ENCODE results near the gene NUTM2B.
"Not testable (repeated sequence)": the region's sequence is repeated elsewhere in the genome, so short reads cannot be mapped to it uniquely, and the experiment has no call there.

Gene NUTM2B

DNA sequence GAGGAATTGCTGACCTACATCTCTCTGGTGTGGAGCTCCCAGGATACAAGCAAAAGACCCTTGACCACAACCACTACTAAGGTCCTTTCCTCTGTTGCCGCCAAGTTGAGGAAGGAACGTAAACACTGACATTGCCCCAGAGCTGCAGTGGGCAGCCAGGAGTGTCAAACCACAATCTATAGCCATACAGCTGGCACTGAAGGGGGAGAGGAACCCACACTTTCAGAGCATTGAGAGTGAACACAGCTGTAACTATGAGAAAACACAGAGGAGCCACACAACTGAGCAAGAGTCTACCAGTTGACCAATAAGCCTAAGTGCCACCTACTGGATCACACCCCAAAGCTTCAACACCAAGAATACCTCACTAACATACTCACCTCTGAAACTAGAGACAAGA, 45.5 kb downstream of the NUTM2B start:
- not testable (repeated sequence) for H3K36me3 ChIP-seq (ENCODE audit: control insufficient read depth, insufficient read depth, low read length); H3K27ac ChIP-seq (ENCODE audit: low read length); H3K4me1 ChIP-seq (ENCODE audit: control insufficient read depth, insufficient read depth, low read length); H3K4me3 ChIP-seq (ENCODE audit: low read length); DNase-seq (ENCODE audit: low read depth, low spot score); H3K9me3 ChIP-seq (ENCODE audit: control insufficient read depth, insufficient read depth, low read length); H3K27me3 ChIP-seq (ENCODE audit: control insufficient read depth, insufficient read depth, low read length)
- no CpG with 5 or more reads among the region's 2 CpGs for WGBS (ENCODE audit: insufficient coverage, insufficient read length)

DNA sequence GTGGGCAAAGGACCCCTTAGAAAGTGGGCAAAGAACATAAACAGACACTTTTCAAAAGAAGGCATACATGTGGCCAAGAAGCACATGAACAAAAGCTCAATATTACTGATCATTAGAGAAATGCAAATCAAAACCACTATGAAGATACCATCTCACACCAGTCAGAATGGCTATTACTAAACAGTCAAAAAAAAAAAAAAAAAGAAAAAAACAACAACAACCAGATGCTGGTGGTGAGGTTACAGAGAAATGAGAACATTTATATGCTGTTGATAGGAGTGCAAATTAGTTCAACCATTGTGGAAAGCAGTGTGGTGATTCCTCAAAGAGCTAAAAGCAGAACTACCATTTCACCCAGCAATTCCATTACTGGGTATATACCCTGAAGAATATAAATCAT, 50.6 kb downstream of the NUTM2B start:
- H3K27me3 ChIP-seq (ENCODE audit: control insufficient read depth, insufficient read depth, low read length); H3K4me3 ChIP-seq (ENCODE audit: low read length); H3K9me3 ChIP-seq (ENCODE audit: control insufficient read depth, insufficient read depth, low read length); DNase-seq (ENCODE audit: low read depth, low spot score); H3K4me1 ChIP-seq (ENCODE audit: control insufficient read depth, insufficient read depth, low read length); H3K36me3 ChIP-seq (ENCODE audit: control insufficient read depth, insufficient read depth, low read length); H3K27ac ChIP-seq (ENCODE audit: low read length): not testable (repeated sequence)

DNA sequence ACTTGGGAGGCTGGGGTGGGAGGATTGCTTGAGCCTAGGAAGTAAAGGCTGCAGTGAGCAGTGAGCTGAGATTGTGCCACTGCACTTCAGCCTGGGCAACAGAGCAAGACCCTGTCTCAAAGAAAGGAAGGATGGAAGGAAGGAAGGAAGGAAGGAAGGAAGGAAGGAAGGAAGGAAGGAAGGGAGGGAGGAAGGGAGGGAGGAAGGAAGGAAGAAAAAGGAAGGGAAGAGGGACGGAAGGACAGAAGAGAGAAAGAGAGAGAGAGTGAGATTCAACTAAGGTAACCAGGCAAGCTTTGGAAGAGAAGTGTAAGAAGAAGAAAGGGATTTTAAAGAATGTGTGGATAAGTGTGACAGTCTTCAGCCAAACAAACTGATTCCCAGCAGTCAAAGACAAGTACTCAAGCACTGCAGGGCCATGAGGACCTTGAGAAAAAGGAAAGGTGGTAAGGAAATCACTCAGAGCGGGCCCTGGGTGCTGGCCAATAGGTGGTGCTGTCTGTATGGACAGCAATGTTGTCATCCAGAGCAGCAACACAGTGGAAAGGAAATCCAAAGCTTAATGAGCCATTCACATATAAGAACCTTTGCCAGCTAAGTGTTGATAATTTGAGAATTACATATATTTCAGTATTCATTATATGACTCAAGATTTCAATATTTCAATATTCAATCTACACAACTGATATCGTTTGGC, 55.4 kb downstream of the NUTM2B start:
- H3K4me3 ChIP-seq (ENCODE audit: low read length); DNase-seq (ENCODE audit: low read depth, low spot score); H3K27me3 ChIP-seq (ENCODE audit: control insufficient read depth, insufficient read depth, low read length); H3K27ac ChIP-seq (ENCODE audit: low read length); H3K9me3 ChIP-seq (ENCODE audit: control insufficient read depth, insufficient read depth, low read length); H3K36me3 ChIP-seq (ENCODE audit: control insufficient read depth, insufficient read depth, low read length); H3K4me1 ChIP-seq (ENCODE audit: control insufficient read depth, insufficient read depth, low read length): not testable (repeated sequence)
- no CpG with 5 or more reads among the region's 3 CpGs for WGBS (ENCODE audit: insufficient coverage, insufficient read length)

Measured in iPS DF 6.9 (cell line).